Brain pericyte (primary cell): ENCODE results near the gene SLC6A9.
A peak's percentile ranks its signal among the peaks of the same experiment; 100 is the strongest.

Experiments used
- DNase-seq: peaks from one replicate; pipeline ENCODE4 v3.0.0-alpha.2; 2012; ENCODE audit warnings: low read depth, low spot score

The SLC6A9 gene

GRCh38 chr1:44029260-44029910 is 1.9 kb downstream of the SLC6A9 start:
- no peak for DNase-seq

GRCh38 chr1:44027320-44027719 is 3.9 kb downstream of the SLC6A9 start:
- no peak for DNase-seq

DNA sequence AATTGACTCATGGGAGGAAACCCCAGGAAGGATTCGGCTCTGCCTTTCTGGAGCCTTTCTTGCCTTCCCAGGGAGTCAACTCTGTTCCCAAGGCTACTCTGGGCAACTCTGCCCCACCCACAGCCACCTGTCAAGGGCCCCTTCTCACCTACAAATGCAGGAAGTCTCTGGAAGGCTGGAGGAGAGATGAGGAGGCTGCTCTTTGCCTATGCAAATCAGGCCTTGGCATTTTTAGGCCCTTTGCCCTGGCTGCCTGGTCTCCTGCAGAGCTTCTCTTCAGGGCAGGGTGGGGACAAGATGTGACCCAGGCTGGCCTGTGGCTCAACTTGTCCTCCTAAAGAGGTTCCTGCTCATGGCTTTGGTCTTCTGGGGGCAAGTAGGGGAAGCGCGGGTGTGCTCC is 5.4 kb downstream of the SLC6A9 start:
- no peak for DNase-seq

GRCh38 chr1:44024903-44025525 is 6.2 kb downstream of the SLC6A9 start:
- DNase-seq: peak; percentile 67

DNA sequence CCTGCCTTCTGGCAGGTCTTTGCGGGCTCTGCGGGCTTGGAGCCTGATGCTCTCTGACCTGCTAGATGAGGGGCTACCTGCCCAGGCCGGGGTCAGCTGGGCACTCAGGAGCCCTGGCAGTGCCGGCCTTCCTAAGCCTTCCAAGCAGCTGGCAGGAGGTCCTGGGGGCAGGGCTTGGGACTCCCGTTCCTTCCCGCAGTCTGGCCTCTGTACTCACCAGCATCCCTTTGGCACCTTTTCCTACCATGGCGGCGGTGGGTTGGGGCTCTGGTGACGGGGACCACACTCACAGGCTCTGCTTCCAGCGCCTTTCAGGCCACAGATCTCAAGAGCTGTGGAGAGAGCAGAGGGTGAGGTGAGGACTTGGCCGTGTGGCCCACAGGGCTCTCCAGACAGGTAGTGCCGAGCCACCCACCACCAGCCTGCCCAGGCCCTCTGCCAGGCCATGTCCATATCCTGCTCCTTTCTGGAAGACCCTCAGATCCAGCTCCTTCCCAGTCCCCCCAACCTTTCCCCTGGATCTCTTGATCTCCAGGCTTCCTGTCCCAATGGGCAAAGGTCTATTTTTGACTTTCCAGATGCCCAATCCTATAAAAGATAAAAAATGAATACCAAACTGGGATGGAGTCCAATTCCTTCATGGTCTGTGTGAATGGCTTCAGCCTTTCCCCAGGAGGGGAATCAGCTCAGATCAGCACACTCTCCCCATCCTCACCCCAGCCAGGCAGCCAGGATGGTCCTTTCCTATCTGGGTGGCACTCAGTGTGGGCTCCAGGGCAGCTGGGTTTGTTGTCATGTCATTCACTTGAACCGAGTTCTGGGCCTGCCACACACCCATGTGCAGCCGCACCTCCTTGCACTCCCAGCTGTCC is 7.0 kb downstream of the SLC6A9 start:
- no peak for DNase-seq

DNA sequence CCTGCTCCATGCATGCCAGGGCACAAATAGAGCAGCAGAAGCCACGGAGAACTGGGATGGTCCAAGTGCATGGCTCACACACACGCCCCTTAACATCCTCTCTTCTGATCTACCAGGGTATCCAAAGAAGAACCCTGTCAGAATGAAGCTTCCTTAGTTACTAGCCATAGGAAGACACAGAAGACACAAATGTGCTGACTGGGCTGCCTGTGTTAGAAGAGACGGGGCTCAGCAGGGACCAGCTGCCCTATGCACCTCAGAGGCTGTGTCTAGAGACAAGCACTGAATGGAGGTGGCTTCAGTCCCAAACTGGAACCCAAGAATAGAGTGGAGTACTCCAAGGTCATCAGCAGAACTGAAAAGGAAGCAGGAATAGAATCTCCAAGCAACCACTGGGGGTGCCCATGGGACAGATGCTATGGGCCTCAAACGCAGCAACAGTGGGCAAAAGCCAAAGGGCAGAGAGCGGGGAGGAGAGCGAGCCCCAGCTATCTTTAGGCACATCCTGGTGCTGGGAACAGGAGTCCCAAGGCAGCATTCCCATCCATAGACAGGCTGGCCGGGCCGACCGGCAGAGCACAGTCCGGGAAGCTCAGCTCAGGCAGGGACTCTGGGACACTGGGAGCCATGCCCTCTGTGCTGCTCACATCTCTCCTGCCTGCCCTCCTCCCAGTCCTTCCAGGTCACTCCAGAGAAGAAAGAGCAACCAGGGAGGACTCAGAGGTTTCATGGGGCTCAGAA is 9.5 kb downstream of the SLC6A9 start:
- DNase-seq: no peak

GRCh38 chr1:44021156-44021555 is 10.1 kb downstream of the SLC6A9 start:
- DNase-seq: no peak

DNA sequence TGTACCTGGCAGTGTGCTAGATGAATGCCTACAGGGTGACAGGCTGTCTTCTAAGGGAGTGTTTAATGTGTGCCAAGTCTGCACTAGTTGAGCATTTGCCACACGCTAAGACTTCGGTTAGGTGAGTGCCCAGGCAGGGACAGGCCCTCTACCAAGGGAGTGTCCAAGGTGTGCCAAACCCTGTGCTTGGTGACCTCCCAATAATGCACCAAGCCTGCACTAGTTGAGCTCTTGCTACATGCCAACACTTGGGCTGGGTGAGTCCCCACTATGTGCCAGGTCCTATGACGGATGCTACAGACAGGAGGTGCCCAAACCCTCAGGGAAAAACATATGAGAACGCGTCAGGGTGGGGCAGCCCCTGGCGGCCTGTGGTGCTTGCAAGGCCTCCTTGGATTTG is 10.8 kb downstream of the SLC6A9 start:
- no peak for DNase-seq

DNA sequence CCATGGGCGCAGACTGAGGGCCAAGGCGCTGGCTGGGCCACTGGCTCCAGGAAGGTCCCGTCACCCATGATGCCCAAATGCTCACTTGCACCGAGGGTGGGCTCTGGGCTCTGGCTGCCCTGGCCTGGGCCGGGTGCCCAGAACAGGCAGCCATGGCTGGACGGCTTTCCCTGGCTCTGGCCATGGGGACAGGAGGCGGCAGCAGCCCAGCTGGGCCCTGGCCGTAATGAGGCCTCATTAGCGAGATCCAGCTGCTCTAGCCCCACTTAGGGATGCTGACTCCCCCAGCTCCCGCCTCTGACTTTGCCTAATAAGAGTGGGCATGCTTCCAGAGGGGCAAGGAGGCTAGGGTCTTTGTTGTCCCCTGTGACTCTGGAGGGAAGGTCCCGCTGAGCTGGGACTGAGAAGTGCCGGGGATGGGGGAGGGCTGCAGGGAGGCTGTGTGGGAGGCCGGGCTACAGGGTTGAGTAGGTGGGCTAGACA is 11.8 kb downstream of the SLC6A9 start:
- no peak for DNase-seq

GRCh38 chr1:44016890-44017400 is 14.3 kb downstream of the SLC6A9 start:
- DNase-seq: no peak

- DNase-seq: no peak
Observed at GRCh38 chr1:44016041-44016889, 15.0 kb downstream of the SLC6A9 start.

DNA sequence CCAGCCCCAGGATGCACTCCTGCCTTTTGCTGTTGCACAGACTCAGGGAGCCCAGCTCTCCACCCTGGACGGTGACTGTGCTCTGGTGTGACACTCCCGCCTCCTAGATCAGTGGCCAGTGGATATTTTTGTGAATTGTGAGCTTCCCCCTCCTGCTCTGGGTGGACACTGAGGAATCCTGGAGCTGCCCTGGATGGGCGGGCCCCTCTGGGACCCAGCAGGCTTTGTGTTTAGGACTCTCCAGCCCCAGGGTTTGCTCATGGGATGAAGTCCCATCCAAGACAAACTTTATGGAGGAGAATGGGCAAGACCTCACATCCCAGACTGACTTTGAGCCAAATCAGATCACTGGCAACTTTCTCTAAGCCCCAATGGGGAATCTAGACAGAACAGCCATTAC is 16.1 kb downstream of the SLC6A9 start:
- DNase-seq: no peak

GRCh38 chr1:44014365-44015104 is 16.7 kb downstream of the SLC6A9 start:
- DNase-seq: no peak

DNA sequence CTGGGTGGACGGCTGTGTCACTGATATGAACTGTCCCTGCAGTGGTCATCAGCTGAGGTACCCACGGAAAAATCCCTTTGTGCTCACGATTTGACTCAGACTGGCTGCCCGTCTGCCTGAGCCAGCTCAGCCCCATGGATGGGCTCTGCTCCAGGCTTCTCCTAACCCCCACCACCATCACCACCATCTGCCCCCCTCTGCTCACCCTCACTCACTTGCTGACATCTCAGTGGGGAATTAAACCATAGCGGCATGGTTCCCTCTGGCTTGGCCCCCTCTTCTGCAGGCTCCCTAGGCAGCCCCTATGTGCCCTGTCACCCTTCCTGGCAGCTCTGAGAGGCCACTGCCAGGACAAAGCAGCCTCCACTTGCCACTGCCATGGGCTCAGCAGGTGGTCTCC is 17.3 kb downstream of the SLC6A9 start:
- no peak for DNase-seq

DNA sequence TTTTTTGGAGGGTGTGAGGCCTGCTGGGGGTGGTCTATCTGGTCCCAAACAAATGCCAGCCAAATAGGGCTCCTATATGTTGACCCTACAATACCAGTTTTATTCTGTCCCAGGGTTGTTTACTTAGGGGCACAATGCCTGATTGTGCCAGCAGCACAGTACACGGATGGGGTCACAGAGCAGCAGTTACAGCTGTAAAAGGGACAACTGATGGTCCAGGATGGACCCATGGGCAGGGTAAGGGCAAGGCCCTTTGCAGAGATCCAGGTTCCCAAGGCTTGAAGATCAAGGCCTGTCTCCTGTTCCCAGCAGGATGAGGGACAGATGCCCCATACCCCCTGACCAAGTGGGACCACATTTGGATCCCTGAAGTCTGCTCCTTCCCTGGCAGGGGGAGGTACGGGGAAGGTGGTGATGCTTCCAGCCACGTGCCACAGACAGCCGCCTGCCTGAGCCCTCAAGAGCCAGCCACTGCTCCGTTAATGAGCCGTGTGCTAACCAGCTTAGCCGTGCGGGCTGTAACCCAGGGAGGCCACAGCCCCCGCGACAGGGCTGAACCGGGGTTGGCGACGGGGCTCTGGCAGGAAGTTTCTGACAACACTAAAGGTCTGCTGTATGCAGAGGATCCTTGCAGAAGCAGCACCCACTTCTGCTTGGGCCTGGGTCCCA is 18.2 kb downstream of the SLC6A9 start:
- no peak for DNase-seq

DNA sequence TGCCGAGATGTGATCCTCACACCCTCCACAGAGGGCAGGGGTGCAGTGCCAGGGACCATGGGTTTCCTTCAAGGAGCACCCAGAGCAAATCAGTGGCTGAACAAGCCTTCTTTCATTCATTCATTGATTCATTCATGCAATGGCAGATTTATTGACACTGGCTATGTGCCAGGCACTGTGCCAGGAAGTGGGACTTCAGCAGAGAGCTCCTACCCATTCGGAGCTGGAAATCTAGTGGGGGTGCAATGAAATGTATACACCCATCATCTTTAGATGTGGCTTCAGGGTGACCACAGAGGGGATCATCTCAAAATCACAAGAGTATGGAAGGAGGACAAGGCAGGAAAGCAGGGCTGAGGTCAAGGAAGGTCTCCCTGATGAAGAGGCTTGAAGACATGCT is 18.9 kb downstream of the SLC6A9 start:
- no peak for DNase-seq

- no peak for DNase-seq
Observed at GRCh38 chr1:44010935-44011471, 20.3 kb downstream of the SLC6A9 start.

DNA sequence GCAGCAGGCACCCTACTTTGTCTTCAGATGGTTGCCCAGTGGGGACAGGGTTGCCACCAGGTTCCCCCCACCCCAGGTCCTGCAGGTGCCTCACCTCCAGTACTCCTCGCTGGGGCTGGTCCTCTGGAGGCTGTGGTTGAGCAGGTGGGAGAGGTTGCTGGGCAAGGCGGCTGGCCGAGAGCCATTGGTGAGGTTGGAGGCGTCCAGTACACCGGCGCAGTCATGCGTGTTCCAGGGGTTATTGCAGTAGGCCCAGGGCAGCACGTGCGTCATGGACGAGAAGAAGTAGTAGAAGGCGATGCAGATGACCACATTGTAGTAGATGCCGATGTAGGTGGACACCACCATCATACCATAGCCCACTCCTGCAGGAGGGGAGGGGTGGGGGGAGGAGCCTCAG is 23.0 kb downstream of the SLC6A9 start:
- no peak for DNase-seq

DNA sequence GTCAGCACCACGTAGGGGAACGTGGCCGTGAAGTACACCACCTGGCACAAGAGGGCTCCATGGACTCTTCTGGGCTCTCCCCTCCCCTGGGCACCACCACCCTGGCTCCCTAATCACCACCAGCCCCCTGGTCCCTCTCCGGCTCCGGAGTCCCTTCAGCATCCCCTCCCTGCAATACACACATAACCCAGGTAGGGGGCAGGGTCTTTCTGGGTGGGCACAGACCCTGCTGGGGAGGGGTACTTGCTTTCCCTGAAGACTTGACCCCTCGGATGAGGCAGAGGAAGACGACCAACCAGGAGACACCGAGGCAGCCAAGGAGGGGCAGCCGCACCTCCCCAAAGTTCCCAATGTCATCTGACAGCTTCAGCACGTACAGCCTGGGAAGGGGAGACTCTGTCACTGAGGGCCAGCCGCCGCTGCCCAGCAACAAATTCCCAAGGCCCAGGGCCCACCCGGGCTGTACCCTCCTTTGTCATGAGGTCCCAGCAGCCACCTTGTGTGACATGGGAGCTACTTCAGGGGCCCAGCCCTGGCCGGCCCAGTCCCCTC is 28.6 kb downstream of the SLC6A9 start:
- DNase-seq: no peak
